Glomerular endothelial cell (primary cell): Measurements from ENCODE around the gene VARS2. TPM values are rescaled to one million over a fixed set of nuclear protein-coding genes. Genes with fewer than 3 reads are reported as not detected.
A peak's percentile ranks its signal among the peaks of the same experiment; 100 is the strongest.
"Not testable (repeated sequence)": the region's sequence is repeated elsewhere in the genome, so short reads cannot be mapped to it uniquely, and the experiment has no call there.

Experiments
- DNase-seq: peaks from one replicate; pipeline ENCODE4 v3.0.0-alpha.2; 2011; ENCODE audit warnings: low read depth, low spot score; ENCODE audit errors: extremely low read depth
- total RNA-seq: library from RNA; depleted of rRNA; stranded (reverse); fragments of >200 nt; gene quantifications from 2 replicates; pipeline ENCODE4 v1.2.3, GENCODE V29; 2015

VARS2 gene
- total RNA-seq, 1 donor from 2014 or later, result 22.6 TPM

- DNase-seq, result not testable (repeated sequence)
These were observed 10.1 kb downstream of the VARS2 start for GRCh38 chr6:30924040-30924627.

GRCh38 chr6:30926644-30927043 is 12.6 kb downstream of the VARS2 start:
- DNase-seq, result no peak

GRCh38 chr6:30927080-30927479 is 13.0 kb downstream of the VARS2 start:
- not testable (repeated sequence) for DNase-seq

- no peak for DNase-seq
These were observed 14.6 kb downstream of the VARS2 start for GRCh38 chr6:30928677-30929076.

GRCh38 chr6:30930506-30930905 is 16.5 kb downstream of the VARS2 start:
- DNase-seq, result no peak

- DNase-seq, result no peak
These were observed 17.2 kb downstream of the VARS2 start for GRCh38 chr6:30931272-30931671.

GRCh38 chr6:30931969-30932645 is 18.1 kb downstream of the VARS2 start, which contains the start of gene SFTA2:
Gene SFTA2, minus strand, starts transcription at chr6:30932170. Its CDS starts 74 bp downstream, at chr6:30932096.
- no peak for DNase-seq

GRCh38 chr6:30932665-30933365 is 18.8 kb downstream of the VARS2 start:
- DNase-seq, result no peak

GRCh38 chr6:30935018-30935417 is 21.0 kb downstream of the VARS2 start:
- DNase-seq, result no peak

- no peak for DNase-seq
These were observed 23.2 kb downstream of the VARS2 start for GRCh38 chr6:30937265-30937664.

GRCh38 chr6:30938730-30939129 is 24.7 kb downstream of the VARS2 start:
- no peak for DNase-seq

GRCh38 chr6:30939473-30939872 is 25.4 kb downstream of the VARS2 start:
- DNase-seq, result no peak

GRCh38 chr6:30940361-30940986 is 26.4 kb downstream of the VARS2 start, which contains the start of gene MUCL3:
Gene MUCL3, plus strand, starts transcription at chr6:30940973. Its CDS starts 27 bp downstream, at chr6:30941000.
- DNase-seq, result no peak

GRCh38 chr6:30942338-30943060 is 28.5 kb downstream of the VARS2 start:
- DNase-seq, result peak; percentile 34

GRCh38 chr6:30944051-30944450 is 30.0 kb downstream of the VARS2 start:
- no peak for DNase-seq

GRCh38 chr6:30945281-30945680 is 31.2 kb downstream of the VARS2 start:
- no peak for DNase-seq

GRCh38 chr6:30947231-30947630 is 33.2 kb downstream of the VARS2 start:
- DNase-seq, result no peak

- no peak for DNase-seq
These were observed 34.8 kb downstream of the VARS2 start for GRCh38 chr6:30948811-30949210.

- DNase-seq, result no peak
These were observed 38.0 kb downstream of the VARS2 start for GRCh38 chr6:30951907-30952469.

- no peak for DNase-seq
These were observed 40.8 kb downstream of the VARS2 start for GRCh38 chr6:30954631-30955366.
